Measurements from ENCODE around the gene GIGYF2. TPM values are rescaled to one million over a fixed set of nuclear protein-coding genes. Genes with fewer than 3 reads are reported as not detected.
A peak's percentile ranks its signal among the peaks of the same experiment; 100 is the strongest.

GIGYF2 gene
- total RNA-seq, 4 donors from 2014 or later, result 69.0 to 208 (median 80.4) TPM

DNA sequence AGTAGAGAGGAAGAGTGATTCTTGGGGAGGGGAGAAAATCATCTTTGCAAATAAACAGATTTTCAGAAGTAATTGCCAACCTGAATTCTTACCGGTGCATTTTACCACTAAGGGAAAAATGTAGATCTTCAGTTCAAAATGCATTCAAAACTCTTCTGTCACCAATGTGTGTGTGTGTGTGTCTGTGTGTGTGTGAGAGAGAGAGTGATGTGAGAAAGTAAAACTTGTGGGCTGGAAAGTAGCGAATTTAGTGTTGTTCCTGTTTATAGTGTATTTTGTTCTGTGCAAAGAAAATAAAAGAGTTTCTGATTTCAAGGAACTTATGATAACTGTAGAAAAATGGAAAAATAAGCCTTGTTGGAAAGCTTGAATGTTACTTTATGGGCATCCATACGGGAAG, 52.2 kb downstream of the GIGYF2 start:
- H3K4me1 ChIP-seq, result no peaks in the 10 kb centered on the region
- no peak for DNase-seq (ENCODE audit: low spot score in 2 of 2)
- H3K9me3 ChIP-seq, result no peaks in the 10 kb centered on the region
- TF ChIP-seq CTCF (IDR thresholded peaks at IDR 0.05) (no peak), POLR2A (IDR thresholded peaks at IDR 0.05) (no peak), EP300 (IDR thresholded peaks at IDR 0.05) (no peak), POLR2AphosphoS5 (IDR thresholded peaks at IDR 0.05) (no peak)
- WGBS, result 93% methylated on average over 3 of the region's 3 CpGs
- no peak overlapping the region for H3K4me3 ChIP-seq
- H3K27ac ChIP-seq, result no peak overlapping the region
- H3K36me3 ChIP-seq, result peaks cover 71% of the 10 kb centered on the region
- no peaks in the 10 kb centered on the region for H3K27me3 ChIP-seq

- TF ChIP-seq POLR2A (IDR thresholded peaks at IDR 0.05), result no peak
- no peak for TF ChIP-seq POLR2AphosphoS5 (IDR thresholded peaks at IDR 0.05)
- TF ChIP-seq EP300 (IDR thresholded peaks at IDR 0.05), result no peak
- no peak for TF ChIP-seq CTCF (IDR thresholded peaks at IDR 0.05)
- Histone ChIP-seq H3K4me3 (no peak overlapping the region), H3K27ac (no peak overlapping the region), H3K9me3 (no peaks in the 10 kb centered on the region), H3K36me3 (peaks cover 66% of the 10 kb centered on the region), H3K4me1 (no peaks in the 10 kb centered on the region), H3K27me3 (no peaks in the 10 kb centered on the region)
- DNase-seq (ENCODE audit: low spot score in 2 of 2), result no peak
- WGBS, result 83% methylated on average over 4 of the region's 4 CpGs
These were observed 53.1 kb downstream of the GIGYF2 start for GRCh38 chr2:232750135-232750671.

DNA sequence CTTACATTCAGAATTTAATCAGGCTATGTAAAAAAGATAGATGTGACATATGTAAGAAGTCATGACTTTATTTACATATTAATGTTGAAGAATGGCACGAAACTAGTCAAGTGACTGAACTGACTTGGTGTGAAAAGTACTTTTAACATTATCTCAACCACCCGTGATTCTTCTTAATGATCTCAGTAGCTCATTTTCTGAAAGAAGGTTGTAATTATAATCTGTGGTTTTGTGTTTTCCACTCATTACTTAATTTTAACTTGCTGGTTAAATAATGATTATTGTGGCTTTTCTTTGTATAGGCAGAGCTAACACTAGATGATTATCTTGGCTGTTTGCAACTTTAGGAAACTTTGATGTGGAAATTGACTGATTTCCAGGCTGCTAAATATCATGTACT, 60.8 kb downstream of the GIGYF2 start:
- H3K4me3 ChIP-seq, result no peak overlapping the region
- 74% methylated on average over 2 of the region's 2 CpGs for WGBS
- no peaks in the 10 kb centered on the region for H3K4me1 ChIP-seq
- no peak for TF ChIP-seq POLR2AphosphoS5 (IDR thresholded peaks at IDR 0.05)
- no peak for TF ChIP-seq CTCF (IDR thresholded peaks at IDR 0.05)
- no peak for TF ChIP-seq EP300 (IDR thresholded peaks at IDR 0.05)
- TF ChIP-seq POLR2A (IDR thresholded peaks at IDR 0.05), result no peak
- H3K27me3 ChIP-seq, result no peaks in the 10 kb centered on the region
- DNase-seq (ENCODE audit: low spot score in 2 of 2), result no peak
- no peak overlapping the region for H3K27ac ChIP-seq
- H3K9me3 ChIP-seq, result no peaks in the 10 kb centered on the region
- H3K36me3 ChIP-seq, result peaks cover 59% of the 10 kb centered on the region

GRCh38 chr2:232761301-232761907, 64.3 kb downstream of the GIGYF2 start:
- H3K4me1 ChIP-seq, result no peaks in the 10 kb centered on the region
- H3K9me3 ChIP-seq, result no peaks in the 10 kb centered on the region
- no peak overlapping the region for H3K4me3 ChIP-seq
- DNase-seq (ENCODE audit: low spot score in 2 of 2), result no peak
- H3K27me3 ChIP-seq, result no peaks in the 10 kb centered on the region
- WGBS, result 55% methylated on average over 3 of the region's 3 CpGs
- H3K27ac ChIP-seq, result no peak overlapping the region
- peak; percentile 15 to 46 for TF ChIP-seq CTCF (IDR thresholded peaks at IDR 0.05)
- TF ChIP-seq POLR2A (IDR thresholded peaks at IDR 0.05), result no peak
- H3K36me3 ChIP-seq, result peaks cover 66% of the 10 kb centered on the region

GRCh38 chr2:232767866-232768265, 70.7 kb downstream of the GIGYF2 start:
- 90% methylated on average over 1 of the region's 1 CpG for WGBS
- no peak overlapping the region for H3K27ac ChIP-seq
- H3K9me3 ChIP-seq, result no peaks in the 10 kb centered on the region
- peaks cover 63% of the 10 kb centered on the region for H3K36me3 ChIP-seq
- H3K4me1 ChIP-seq, result no peaks in the 10 kb centered on the region
- no peak overlapping the region for H3K4me3 ChIP-seq
- H3K27me3 ChIP-seq, result no peaks in the 10 kb centered on the region
- no peak for DNase-seq (ENCODE audit: low spot score in 2 of 2)
- no peak for TF ChIP-seq EP300 (IDR thresholded peaks at IDR 0.05)
- no peak for TF ChIP-seq POLR2AphosphoS5 (IDR thresholded peaks at IDR 0.05)
- TF ChIP-seq CTCF (IDR thresholded peaks at IDR 0.05), result no peak
- no peak for TF ChIP-seq POLR2A (IDR thresholded peaks at IDR 0.05)
